SK-N-SH treated with all-trans-retinoic acid at 6 μM for 48 hours (cell line): Measurements from ENCODE around the gene STK38L.

Experiments
- ARNTL ChIP-seq: fragments of 450-650 bp; formaldehyde crosslinking; IDR thresholded peaks from 2 replicates; pipeline ENCODE4 v1.5.0; 2020; ENCODE audit warnings: low read depth, mild to moderate bottlenecking, moderate library complexity, borderline replicate concordance
- OSR1 ChIP-seq: fragments of 250-450 bp; sonication (Bioruptor Pico); IDR thresholded peaks from 2 replicates; pipeline ENCODE4 v1.8.0; 2022; ENCODE audit warnings: moderate library complexity, mild to moderate bottlenecking, inconsistent platforms
- PATZ1 ChIP-seq: fragments of 250-450 bp; sonication (Bioruptor Pico); IDR thresholded peaks from 2 replicates; pipeline ENCODE4 v1.8.0; 2020; ENCODE audit warnings: mild to moderate bottlenecking, moderate library complexity, borderline replicate concordance
- RARB ChIP-seq: fragments of 250-450 bp; sonication (Bioruptor Pico); IDR thresholded peaks from 2 replicates; pipeline ENCODE4 v1.8.0; 2021; ENCODE audit warnings: mild to moderate bottlenecking, moderate library complexity

GRCh38 chr12:27332407-27332713 lies 88.3 kb downstream of the STK38L start:
- TF ChIP-seq RARB (CRISPR knock-in tag) (no peak), ARNTL (CRISPR knock-in tag) (no peak), OSR1 (CRISPR knock-in tag) (no peak), PATZ1 (no peak)
